Anterior cingulate cortex (tissue), 58 donors: ENCODE results near the gene FAT3.
A peak's percentile ranks its signal among the peaks of the same experiment; 100 is the strongest.

Experiments used
- DNase-seq, 58 donors: peaks; one replicate each; lab custom pipeline; 2025; lab: John Stamatoyannopoulos, UW

Gene FAT3

GRCh38 chr11:92227230-92227814 is 2.7 kb downstream of the FAT3 start:
- DNase-seq, result peak in 13 of 58 donors; percentile 7 to 72 (median 37)

- peak in 15 of 58 donors; percentile 1 to 20 (median 11) for DNase-seq
These were observed 3.6 kb downstream of the FAT3 start for GRCh38 chr11:92227959-92228935.

GRCh38 chr11:92236856-92237255 is 12.2 kb downstream of the FAT3 start:
- DNase-seq, result no peak

- DNase-seq, result no peak
These were observed 16.3 kb downstream of the FAT3 start for GRCh38 chr11:92240916-92241315.

- peak in 19 of 58 donors; percentile 1 to 57 (median 33) for DNase-seq
These were observed 21.2 kb downstream of the FAT3 start for GRCh38 chr11:92245700-92246271.

GRCh38 chr11:92246630-92247029 is 22.0 kb downstream of the FAT3 start:
- no peak for DNase-seq

- no peak for DNase-seq
These were observed 24.6 kb downstream of the FAT3 start for GRCh38 chr11:92249156-92249753.

- DNase-seq, result no peak
These were observed 27.4 kb downstream of the FAT3 start for GRCh38 chr11:92251980-92252379.

- no peak for DNase-seq
These were observed 28.8 kb downstream of the FAT3 start for GRCh38 chr11:92253421-92253820.

- DNase-seq, result no peak
These were observed 29.3 kb downstream of the FAT3 start for GRCh38 chr11:92253945-92254344.

- no peak for DNase-seq
These were observed 32.9 kb downstream of the FAT3 start for GRCh38 chr11:92257536-92257935.

GRCh38 chr11:92259861-92260260 is 35.2 kb downstream of the FAT3 start:
- DNase-seq, result no peak

- no peak for DNase-seq
These were observed 39.7 kb downstream of the FAT3 start for GRCh38 chr11:92264350-92264749.

GRCh38 chr11:92266806-92267205 is 42.2 kb downstream of the FAT3 start:
- DNase-seq, result no peak

GRCh38 chr11:92267278-92267677 is 42.7 kb downstream of the FAT3 start:
- no peak for DNase-seq

GRCh38 chr11:92267968-92268367 is 43.4 kb downstream of the FAT3 start:
- no peak for DNase-seq

GRCh38 chr11:92268546-92268945 is 43.9 kb downstream of the FAT3 start:
- no peak for DNase-seq

GRCh38 chr11:92269021-92269420 is 44.4 kb downstream of the FAT3 start:
- DNase-seq, result no peak

- DNase-seq, result no peak
These were observed 45.2 kb downstream of the FAT3 start for GRCh38 chr11:92269841-92270240.

- DNase-seq, result peak in 1 of 58 donors; percentile 16
These were observed 48.0 kb downstream of the FAT3 start for GRCh38 chr11:92272651-92273050.
